HG02852 (cell line): ENCODE data around the gene TREML1.
"Not testable (repeated sequence)": the region's sequence is repeated elsewhere in the genome, so short reads cannot be mapped to it uniquely, and the experiment has no call there.

Experiments used
- ATAC-seq: cut with Tn5 transposase; IDR thresholded peaks from one replicate; pipeline ENCODE4 v1.9.1; 2021; ENCODE audit warnings: mild to moderate bottlenecking, moderate library complexity; ENCODE audit not compliant: unreplicated experiment

The TREML1 gene

GRCh38 chr6:41153451-41153850, 696 bp downstream of the TREML1 start:
- no peak for ATAC-seq

- ATAC-seq = no peak
These were observed 3.5 kb downstream of the TREML1 start for GRCh38 chr6:41150671-41151070.

DNA sequence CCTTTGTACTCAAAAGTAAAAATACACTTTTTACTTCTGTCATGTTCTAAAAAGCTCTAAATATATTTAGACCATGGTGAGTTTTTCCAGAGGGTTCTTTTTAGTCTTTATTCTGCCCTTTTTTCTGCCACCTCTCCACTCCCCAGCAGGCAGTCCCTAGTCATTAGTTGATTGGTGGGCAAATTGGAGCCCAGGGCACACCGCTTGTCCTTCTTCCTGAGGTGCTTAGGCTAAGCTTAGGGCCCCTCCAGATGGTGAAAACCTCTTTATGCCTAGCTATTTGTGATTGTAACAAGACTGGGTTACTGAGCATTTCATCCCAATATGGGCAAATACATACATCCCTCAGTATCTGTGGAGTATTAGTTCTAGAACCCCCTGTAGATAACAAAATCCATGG, 6.2 kb downstream of the TREML1 start:
- ATAC-seq = no peak

DNA sequence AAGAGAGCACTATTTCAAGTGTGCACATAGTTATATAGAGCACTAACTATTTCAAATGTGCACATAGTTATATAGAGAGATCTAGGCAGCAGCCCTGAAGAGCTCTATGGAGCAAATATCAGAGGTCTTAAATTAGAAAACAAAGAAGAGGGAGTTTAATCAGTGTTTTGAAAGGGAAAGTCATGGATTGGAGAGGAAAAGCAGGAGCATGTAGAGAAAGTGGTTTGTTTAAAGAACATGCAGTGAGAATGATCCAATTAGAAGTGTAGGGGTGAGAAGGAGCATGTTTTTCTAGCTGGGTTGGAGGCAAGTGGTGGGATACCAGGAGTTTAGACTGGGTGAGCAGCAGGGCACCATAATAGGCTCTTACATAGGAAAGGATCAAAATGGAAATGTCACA, 17.2 kb downstream of the TREML1 start:
- no peak for ATAC-seq

DNA sequence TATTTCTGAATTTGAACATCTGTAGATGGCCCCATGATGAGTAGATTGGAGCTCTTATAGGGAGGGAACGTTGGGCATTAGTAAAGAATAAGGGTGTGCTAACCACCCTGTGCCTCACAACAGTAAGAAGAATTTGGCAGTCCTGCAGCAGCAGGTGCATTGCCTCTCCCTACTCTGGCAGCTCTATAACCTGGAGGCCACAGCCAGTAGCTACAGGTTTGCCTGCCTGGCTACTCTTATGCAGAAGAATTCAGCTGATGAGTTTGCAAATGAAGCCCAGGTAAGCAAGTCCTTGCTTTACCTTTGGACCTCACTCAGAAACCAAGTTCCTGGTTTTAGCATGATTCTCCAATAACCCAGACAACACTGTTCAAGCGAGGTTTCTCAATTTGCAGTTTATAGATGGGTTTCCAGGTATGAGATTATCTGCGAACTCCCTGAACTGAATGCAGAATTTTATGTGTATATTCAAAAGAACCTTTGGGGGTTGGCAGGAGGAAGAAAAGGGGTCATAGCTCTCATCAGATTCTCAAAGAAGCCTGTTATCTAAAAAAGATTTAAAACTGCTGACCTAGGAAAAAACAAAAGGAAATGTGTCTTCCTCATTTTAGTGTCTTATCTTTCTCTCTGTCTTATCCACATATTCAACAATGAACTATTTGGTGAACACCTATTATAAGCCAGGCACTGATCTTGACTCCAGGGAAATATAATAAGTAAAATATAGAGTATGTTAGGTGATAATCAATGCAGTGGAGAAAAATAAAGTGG, 18.9 kb downstream of the TREML1 start:
- no peak for ATAC-seq

GRCh38 chr6:41132254-41132653, 21.9 kb downstream of the TREML1 start:
- no peak for ATAC-seq

DNA sequence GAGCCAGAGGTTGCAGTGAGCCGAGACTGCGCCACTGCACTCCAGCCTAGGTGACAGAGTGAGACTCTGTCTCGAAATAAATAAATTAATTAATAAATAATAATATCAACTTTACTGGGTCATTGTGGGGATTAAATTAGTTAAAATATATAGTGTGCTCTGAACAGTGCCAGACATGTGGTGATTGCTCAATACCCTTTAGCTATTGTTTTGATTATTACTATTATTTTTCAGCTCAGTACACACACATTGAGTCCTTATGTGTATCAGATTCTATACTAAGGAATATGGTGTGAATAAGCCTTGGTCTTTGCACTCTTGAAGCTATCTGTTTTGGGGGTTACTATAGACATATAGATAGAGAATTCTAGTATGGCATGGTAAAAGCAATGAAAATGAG, 28.9 kb downstream of the TREML1 start:
- ATAC-seq = no peak

DNA sequence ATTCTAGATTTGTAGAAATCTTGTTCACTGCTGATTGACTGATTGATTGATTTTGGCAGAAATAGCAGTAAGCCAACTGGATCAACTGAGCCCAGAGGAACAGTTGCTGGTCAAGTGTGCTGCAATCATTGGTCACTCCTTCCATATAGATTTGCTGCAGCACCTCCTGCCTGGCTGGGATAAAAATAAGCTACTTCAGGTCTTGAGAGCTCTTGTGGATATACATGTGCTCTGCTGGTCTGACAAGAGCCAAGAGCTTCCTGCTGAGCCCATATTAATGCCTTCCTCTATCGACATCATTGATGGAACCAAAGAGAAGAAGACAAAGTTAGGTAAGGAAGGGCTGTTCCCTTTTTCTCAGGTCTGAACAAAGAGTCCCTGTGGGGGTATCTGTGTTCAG, 31.2 kb downstream of the TREML1 start:
- ATAC-seq = no peak

- no peak for ATAC-seq
These were observed 31.8 kb downstream of the TREML1 start for GRCh38 chr6:41122373-41122772.

DNA sequence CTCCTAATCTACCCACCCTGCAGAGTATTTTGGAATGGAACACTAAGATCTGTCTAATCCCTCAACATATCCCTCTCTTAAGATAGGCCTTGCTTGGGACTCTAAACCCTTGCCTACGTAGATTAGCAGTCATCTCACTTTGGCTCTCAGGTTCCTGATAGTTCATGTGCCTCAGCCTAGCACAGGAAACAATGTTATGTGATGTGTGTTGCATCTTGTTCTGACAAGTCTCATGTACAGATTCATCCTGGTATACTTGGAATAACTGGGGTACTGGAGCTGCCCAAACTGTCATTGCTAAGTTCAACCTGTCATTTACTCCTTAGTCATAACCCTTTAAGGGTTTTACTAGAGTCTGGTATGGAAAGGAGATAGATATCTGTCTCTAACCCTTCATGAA, 34.1 kb downstream of the TREML1 start:
- ATAC-seq = no peak

- ATAC-seq = no peak
These were observed 34.6 kb downstream of the TREML1 start for GRCh38 chr6:41119508-41119907.

- not testable (repeated sequence) for ATAC-seq
These were observed 39.1 kb downstream of the TREML1 start for GRCh38 chr6:41115027-41115426.

DNA sequence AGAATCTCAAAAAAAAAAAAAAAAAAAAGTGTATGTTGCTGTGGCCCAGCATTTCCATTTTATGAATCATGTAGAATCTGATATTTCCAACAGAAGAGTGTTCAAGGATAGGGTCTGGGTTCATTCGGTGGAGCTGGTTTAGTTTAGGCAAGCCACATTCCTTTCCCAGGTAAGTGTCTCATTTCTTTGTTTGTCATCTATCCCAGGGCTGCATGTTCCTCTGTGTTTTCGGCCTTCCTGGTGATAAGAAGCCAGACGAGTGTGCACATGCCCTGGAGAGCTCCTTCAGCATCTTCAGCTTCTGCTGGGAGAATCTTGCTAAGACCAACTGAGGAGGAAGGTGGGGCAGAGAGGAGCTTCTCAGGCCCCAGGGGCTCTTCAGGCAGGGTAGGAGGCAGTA, 43.1 kb downstream of the TREML1 start:
- no peak for ATAC-seq

DNA sequence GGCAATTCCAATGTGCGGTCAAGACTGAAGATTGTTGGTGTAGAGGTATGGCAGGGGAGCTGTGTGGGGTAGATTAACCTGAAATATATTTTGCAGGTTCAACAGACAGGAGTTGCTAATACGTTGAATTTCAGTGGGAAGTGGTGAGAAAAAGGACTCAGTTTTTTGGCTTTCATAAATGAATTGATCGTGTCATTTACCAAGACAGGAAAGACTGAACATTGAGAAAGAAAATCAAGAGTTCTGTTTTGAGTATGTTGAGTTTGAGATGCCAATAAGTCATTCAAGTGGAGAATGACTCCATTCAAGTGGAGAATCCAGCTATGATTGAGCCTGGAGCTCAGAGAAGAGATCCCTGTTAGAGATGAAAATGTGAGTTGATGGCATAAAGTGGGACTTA, 50.3 kb downstream of the TREML1 start:
- no peak for ATAC-seq

DNA sequence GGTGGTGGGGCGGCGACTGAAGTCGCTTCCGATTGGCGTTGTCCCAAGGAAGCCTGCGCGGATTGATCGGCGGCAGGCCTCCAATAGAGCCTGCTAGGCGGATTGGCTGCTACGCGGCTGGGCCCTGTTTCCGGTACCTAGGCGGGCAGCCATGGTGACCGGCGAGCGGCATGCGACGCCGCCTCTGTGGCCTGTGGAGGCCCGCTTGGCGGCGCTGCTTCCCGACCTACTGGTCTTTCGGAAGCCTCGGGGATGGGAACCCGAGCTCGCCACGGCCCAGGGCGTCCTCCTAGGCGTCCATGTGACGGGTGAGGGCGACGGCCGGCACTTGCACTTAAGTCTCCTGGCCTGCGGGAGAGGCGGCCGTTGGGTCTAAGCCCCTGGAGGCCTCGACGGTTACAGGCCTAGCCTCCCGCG, 53.3 kb downstream of the TREML1 start:
- no peak for ATAC-seq
